SKM-1 (cell line): ENCODE data around the gene DUXA.

Experiments used
- DNase-seq: peaks from one replicate; lab custom pipeline; 2025; ENCODE audit not compliant: unreplicated experiment; lab: John Stamatoyannopoulos, UW

The DUXA gene

DNA sequence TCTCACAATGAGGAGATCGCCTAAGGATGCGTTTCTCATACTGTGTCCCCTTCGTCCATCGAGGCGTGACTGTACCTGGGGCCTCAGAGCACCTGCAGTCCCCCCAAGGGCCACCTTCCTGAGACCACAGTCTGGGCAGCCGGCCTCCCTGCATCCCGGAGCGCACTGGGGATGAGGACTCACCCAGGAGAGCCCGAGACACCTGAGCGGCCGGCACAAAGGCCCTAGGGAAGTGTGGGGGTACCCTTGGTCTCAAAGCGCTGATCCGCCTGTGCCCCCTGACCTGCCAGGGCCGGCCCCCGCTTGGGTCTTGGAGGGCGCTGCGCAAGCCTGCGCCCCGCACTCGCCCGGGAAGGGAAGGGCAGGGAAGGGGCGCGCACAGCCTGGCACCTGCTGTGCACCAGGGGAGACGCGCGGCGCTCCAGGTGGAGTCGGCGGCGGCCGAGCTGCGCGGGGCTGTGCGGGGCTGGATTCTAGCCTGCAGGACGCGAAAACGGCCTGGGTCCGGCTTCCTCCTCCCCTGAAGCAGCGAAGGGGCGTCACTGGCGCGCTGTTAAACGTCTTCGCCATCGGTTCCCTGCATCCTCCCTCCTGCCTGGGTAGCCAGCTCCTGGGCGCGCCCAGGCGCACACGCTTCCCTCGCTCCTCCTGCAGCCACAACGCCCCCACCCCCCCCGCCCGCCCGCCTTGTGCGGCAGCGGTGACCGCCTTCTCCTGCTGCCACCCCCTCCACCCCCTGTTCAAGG is 61.1 kb downstream of the DUXA start:
- DNase-seq, result no peak
